HG03135 (cell line): Measurements from ENCODE around the gene PRDM5.
"Not testable (repeated sequence)": the region's sequence is repeated elsewhere in the genome, so short reads cannot be mapped to it uniquely, and the experiment has no call there.

Experiments
- ATAC-seq: cut with Tn5 transposase; IDR thresholded peaks from one replicate; pipeline ENCODE4 v1.9.1; 2021; ENCODE audit warnings: mild to moderate bottlenecking, moderate library complexity; ENCODE audit not compliant: unreplicated experiment

PRDM5 gene

DNA sequence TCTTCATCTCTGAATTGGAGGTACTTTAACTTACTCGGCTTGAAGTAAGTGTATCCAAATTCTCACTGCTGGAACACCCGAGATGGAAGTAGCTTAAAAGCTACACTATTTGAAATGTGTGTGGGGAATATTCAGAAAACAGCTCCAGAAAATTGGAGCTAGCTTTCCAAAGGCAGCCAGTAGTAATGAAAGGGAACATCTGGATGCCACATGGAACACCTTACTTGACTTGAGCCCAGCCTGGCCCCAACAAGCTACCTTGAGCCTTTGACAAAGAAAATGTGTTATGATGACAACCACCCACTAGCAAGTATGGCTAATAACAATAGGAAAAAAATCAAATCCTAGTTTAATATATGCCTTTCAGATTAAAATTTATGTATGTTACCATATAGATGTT lies 161.5 kb downstream of the PRDM5 start:
- ATAC-seq: no peak

DNA sequence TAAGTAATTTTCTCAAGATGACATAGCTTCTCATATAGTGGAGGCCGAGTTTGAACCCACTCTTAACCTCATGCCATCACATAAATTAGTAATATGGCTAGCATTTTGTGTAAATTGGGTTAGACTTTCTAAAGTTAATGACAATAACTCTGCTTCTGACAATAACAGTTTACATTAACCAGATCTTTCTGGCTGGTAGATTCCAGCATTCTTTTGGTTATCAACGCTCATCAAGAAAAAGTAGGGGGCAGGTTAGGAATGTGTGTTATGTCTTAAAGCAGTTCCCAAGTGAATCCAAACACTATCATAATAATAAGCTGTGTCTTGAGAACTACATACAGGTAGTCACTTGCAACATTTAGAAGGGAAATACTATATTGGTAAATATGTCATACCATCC lies 162.5 kb downstream of the PRDM5 start:
- no peak for ATAC-seq

DNA sequence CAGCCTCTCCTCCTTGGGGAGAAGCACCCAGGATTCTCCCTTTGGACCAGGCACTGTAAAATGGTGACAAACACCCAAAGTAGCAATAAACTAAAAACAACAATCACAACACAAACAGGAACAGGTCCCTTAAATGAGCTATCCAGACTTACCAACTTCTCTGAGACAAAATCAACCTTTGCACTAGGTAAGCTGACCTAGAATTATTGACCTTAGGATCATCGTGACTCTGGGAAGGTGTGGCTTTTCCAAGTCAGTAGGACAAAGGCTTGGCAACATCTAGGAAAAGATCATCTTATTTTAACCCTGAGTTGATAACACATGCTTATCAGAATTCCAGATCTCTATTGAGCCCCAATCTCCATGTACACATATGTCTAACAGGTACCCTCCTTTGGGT lies 166.7 kb downstream of the PRDM5 start:
- no peak for ATAC-seq

DNA sequence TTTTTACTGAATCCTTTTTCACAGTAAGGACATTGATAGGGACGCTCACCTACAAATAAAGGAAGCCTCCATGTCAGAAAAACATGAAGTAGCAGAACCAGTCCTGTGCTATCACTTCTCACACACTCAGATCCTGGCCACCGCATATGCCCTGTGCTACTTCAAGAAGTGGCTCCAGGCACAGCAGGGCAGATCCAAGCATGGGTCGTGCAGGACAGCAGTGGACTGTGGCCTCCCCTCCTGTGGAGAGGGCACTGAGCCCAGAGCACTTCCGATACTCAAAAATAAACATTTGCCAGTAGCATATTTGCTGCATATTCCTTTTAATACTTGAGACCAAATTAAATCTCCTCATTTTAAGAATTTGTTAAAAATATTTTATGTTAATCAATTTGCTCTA lies 167.9 kb downstream of the PRDM5 start:
- no peak for ATAC-seq

DNA sequence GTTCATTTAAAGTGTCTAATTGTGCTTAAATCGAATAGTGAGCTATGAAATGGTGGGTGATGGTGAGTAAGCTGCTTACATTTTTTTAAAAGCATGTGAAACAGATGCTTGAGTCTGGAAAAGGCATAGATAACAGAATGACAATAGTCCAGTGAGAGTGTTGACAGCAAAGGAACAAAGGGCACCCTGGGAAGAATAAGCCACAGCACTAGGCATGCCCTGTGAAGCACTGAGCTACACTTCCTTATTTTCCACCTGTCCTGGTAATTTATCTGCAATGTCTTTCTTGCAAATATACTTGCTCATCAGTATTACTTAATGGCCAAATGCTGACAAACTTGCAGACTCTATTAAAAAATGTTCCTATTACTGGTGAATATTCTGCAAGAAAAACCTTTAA lies 168.7 kb downstream of the PRDM5 start:
- no peak for ATAC-seq

DNA sequence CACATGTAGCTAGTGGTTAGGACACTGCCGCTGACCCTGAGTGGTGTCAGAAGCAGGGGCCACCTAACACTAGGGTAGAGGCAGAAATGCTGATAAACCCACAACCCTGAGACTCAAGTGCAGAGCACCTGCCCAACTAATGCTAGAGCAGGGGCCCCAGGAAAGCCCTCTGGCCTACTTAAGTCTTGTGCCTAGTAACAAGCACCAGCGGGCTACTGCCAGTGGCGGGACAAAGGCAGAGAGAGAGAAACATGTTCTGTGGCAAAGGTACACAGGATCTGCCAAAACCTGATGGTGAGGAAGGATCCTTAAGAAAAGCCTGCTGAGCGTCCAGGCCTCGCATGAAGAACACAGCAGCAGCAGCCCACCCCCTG lies 172.4 kb downstream of the PRDM5 start:
- ATAC-seq: no peak

DNA sequence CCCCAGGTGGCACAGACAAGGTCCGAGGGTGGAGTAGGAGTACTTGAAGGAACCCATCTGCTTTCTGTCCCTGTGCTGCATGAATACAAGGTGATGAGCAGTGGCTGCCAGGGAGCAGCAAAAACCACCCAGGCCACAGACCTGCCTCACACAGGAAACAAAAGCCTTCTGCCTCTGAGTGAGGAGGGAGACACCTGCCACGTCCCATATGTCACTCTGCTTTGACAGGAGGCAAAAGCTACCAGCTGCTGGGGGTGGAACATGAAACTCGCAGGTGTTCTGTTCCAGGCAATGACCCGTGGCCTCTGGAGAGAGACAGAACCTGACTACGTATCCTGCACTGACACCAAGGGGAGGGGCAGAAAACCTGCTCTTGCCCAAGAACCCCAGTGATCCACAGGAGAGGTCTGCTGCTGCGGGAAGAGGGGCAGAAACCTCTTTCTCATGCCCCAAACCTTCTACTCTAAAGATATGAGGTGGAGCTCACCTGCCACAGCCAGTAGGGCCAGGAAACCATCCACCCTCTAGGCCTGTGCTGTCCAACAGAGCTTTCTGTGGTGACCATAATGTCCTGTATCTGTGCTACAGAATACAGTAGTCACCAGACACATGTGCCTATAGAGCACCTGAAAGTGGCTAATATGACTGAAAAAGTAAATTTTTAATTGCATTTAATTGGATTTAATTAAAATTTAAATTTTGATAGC lies 172.9 kb downstream of the PRDM5 start:
- peak; percentile 93 for ATAC-seq

DNA sequence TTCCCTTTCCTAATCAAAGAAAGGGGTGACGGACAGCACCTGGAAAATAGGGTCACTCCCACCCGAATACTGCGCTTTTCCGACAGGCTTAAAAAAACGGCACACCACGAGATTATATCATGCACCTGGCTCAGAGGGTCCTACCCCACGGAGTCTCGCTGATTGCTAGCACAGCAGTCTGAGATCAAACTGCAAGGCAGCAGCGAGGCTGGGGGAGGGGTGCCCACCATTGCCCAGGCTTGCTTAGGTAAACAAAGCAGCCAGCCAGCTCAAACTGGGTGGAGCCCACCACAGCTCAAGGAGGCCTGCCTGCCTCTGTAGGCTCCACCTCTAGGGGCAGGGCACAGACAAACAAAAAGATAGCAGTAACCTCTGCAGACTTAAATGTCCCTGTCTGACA lies 180.9 kb downstream of the PRDM5 start:
- ATAC-seq: not testable (repeated sequence)

DNA sequence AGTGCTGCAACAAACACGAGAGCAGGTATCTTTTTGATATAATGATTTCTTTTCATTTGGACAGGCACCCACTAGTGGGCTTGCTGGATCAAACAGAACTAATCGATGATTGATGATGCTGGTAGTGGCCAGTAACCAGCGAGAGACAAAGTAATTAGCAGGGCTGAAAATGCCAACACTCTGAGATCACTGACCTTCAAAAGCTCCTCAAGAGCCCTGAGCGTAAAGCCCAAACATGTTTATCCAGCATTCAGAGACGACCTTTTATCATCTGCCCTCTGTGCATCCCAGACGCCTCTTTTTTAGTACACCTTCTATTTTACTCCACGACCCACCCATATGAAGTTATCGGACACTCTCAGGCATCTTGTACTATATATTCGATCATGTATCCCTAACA lies 186.2 kb downstream of the PRDM5 start:
- ATAC-seq: no peak

DNA sequence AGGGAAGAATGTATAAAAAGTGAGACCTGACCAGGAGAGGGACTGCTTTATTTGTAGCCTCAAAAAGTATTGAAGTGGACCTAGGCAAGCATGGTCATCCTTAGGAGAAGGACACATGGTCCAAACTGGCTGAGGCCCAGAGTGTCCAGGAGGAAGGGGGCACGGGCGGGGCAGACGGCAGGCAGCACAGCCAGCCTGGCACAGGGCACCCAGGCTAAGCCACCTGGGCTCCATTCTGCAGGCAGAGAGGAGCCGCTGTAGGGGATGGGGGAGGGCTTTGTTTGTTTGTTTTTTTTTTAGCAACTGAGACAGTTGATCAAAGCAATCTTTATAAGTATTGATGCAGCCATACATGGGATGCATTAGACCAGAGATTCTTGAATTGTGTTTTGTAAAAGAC lies 188.6 kb downstream of the PRDM5 start:
- no peak for ATAC-seq

DNA sequence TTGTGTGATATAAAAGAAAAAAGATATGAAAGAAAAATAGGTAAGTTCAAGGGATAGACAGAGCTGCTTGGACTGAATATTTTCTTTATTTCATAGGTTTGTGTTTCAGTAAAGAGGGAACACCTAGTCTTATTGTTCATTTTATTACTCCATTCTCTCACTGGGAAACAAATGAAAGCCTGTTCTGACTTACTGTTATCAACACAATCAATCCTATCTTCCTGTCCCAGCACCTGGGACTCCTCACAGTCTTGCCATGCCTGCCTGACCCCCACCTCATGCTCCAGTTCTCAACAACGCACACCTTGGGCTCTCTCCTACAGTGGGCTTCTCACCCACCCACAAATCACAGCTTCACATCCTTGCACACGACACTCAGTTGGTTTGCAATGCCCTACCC lies 189.5 kb downstream of the PRDM5 start:
- ATAC-seq: no peak

DNA sequence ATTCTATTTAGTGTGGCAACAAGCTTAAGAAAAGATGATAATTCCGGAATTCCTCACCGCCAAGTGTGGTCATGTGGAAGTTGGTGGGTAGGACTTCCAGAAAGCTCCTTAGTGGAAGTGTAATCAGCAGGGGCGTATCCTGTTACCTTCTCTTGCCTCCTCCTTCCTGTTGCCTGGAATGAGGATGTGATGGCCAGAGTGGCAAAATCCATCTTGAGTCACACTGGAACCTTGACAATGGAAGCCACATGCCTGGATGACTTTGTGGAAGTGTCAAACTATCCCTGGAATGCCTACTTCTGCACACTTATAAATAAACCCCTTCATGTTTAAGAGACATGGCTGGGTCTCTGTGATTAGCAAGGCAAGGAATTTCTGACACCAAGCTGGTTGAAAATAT lies 191.0 kb downstream of the PRDM5 start:
- ATAC-seq: no peak

DNA sequence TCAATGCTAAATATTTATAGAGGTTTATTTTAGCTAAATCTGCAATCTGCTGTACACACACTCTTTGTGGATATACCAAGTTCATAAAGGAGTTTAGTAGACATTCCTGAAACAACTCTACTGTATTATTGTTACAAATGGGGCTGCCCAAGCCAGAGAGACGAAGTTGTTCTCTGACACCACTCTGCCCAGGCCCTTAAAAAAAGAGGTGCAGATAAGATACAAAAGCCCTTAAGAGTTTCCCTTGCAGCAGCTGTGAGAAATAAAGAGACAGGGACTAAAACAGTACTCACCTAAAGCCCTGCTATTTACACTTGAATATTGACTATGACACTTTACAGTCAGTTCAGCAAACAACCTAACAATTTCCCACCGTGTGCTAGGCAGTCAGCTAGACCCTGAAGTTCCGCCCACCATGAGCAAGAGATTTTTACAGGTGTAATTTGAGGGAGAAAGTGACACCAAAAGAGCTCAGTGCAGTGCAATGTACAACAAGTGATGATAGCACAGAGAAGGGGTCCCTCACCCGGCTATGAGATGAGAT lies 191.7 kb downstream of the PRDM5 start:
- no peak for ATAC-seq

DNA sequence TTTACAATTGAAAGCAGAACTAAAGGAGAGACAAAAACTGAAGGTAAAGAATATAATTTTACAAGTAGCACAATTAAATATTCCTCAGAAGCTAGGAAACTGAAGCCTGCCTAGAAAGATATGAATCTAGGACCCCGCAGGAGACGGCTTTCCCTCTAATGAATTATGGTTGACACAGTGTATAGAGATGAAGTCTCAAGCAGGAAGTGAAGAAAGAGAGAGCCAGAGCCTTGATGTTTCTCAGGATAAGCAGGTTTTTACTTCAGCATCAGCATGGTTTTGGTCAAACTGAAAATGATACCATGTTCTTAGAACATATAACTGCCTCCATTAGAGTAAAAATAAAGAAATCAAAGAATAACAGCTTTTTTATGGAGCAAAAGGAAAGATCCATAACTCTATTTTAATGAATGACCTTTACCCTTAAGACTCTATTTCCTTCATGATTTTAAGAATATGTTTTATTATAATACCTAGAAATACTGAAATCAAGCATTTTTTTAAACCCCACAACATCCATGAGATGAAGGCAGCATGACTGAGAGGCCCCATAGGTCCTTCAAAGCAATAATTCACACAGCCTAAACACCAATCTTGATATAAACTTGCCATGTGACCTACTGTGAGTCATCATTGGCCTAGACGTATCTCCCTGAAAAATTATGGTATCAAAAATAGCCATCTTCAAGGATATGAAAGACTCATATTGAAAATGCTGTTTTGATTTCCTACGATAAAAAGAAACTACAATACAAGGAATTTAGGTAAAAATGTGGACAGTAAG lies 193.4 kb downstream of the PRDM5 start:
- ATAC-seq: no peak

DNA sequence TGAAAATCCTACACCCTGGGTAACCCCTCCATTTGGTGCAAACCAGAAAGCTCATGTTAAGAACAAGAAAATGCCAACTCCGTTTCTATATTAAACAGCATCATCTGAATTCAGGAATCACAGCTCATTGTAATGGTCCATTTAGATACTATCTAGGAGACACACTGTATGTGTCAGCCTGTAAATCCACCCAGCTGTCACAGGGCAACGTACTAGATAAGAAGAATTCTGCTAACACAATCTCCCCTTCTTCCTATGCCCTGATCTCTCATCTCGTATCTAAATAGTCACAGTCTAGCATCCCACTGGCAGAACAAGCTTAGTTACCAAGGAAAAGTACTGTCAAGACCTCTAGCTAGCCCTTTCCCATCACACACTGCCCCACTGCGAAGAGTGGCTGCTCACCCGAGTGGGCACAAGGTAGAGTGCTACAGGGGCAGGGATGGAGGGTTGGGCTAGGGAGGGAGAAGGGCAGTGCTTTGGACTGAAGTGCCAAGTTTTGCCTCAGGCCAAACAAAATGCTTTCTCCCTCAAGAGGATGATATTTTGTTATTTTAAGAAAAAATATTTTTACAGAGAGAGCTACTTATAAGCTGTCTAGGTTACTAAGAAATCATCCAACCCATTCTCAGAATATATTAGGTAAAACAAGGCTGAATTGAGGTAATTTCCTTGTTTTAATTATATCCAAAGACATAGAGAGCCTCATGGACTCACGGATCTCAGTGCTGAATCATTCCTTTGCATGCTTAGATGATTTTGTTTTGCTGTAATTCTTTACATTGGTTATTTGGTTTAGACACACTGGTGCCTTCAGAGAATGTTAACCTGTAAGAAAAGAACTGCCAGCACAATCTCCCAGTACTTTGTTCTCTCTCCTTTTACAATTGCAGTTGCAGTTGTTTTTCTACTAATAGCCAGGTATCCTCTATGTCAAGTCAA lies 196.6 kb downstream of the PRDM5 start:
- ATAC-seq: no peak

DNA sequence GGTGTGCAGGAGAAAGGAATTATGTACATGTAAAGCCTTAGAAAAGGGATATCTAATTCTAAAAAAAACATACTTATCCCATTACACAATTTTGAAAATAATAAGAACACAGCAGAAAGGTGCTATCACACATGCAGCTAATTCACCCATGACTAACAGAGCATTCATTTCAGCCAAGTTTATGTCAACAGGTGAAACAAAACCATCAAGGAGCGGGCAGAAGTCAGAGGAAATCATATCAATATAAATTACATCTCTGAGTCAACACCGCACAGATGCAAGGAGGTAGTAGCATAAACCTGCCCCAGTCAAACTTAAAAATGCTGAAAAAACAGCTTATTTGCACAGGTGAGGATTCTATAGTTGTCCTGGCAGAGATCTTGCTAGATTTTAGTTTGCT lies 197.9 kb downstream of the PRDM5 start:
- no peak for ATAC-seq

DNA sequence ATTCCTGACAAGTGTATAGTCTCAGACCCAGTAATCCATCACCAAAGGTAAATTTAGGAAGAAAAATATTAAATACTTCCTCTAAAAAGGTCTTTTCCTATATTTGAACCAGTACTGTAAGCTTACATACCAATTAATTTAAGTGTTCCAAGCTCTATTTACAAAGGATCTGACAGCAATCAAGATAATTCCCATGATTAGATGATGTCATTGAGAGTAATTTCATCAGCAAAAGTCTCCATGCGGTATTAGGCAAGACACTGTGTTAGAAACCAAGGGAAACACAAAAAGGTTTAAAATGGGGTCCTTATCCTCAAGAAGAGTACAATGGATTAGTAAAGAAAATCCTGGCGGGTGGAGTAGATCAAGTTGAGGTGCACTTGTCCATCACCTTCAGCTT lies 198.5 kb downstream of the PRDM5 start:
- no peak for ATAC-seq

DNA sequence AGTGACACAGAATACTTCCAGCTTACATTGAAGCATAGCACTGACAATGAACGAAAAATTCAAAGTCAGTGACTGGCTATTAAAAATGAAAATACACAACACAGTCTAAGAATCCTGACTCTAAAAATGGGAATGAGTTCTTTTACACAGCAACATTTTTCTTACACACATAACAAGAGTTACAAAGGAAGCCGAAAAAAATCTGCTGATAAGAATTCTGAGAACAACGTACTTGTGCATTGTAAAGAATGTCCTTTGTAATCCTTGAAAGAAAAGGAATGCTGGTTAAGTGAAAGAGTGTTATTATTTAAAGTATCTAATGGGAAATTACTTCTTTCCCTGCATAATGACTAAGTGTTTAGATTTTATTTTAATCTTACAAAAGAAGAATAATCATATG lies 199.4 kb downstream of the PRDM5 start:
- no peak for ATAC-seq

DNA sequence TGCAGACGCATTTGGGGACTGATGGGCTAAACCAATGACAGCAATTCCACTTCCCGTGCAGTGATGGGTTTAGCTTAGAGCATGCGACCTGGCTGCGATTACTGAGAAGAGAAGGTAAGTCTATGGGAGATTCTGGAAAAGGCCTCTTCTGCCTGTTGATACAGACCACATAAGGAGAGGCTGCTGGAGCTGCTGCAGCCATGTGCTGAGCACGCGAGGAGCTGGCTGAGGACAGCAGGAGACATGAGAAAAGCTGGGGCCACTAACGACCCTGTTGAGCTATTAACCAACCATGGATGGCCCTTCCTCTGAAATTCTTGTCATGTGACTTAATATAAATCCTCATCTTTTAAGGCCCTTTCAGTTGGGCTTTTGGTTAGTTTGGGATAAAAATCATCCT lies 199.9 kb downstream of the PRDM5 start:
- ATAC-seq: no peak

DNA sequence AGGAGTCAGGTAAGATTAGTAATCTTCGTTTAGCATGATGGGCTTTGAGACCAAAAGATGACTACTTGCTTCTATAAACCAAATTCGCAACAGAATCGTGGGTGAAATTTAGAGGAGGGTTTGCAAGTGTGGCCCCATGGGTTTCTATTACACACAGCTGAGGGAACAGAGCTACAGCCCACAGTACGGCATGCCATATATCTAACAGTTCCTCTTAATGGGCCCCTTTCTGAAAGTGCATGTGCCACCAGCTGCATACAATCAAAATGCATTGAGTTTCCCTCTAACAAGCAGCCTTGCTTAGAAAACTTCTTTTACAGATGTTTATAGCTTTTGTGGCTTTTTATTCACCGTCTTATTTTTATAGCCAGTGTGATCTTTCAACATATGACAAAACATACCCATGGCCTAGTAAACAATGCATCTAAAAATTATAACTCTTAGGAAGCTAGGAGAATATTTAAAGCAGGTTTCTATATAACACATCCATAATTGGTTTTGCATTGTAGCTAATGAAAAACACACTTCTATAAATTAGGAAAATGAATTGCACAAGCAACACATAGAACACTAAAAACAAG lies 202.1 kb downstream of the PRDM5 start:
- ATAC-seq: no peak

DNA sequence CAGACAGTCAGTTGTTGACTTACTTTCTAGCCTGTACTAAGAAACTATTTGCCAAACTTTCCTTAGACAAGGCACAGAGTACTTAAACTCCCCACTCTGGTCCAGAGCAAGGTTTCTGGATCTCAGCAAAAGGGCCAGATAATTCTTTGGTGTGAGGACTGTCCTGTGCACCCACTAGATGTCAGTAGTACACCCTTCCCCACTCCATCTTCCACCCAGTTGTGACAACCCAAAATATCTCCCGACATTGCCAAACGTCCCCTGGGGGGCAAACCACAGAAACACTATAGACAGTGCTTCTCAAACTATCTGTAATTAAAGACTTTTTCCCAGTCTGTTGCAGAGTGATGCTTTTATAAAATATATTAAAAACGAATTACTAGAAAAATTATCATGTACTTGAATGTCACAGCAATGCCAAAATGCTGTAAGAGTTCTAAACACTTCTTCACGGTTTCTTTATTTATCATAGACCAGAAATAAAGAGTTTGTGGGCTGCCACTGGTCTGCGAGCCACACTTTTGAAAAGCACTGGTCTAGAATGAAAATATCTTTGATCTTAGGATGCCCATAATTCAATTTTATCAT lies 203.5 kb downstream of the PRDM5 start:
- peak; percentile 73 for ATAC-seq
